Measurements from ENCODE around the gene TBPL2.

DNA sequence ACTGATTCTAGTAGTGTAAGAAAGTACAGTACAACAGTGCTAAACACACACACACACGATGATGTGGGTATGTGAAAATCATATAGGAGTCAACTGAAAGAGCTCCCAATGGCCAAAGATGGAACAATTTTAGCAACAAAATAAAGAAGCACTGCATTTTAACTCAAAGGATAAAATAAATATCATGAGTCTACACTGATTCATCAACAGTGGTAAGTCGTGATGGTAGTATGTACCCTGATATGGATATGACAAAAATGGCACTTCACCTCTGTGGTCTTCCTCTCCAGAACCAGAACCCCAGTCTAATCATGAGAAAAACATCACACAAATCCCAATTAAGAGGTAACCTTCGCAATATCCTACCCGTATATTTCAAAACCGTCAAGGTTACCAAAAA lies 41.4 kb upstream of the TBPL2 start:
- no peak for TF ChIP-seq ARNTL (CRISPR knock-in tag; IDR thresholded peaks at IDR 0.05; ENCODE audit: borderline replicate concordance, low read depth)
- TF ChIP-seq BACH2 (CRISPR knock-in tag; IDR thresholded peaks at IDR 0.05; ENCODE audit: borderline replicate concordance): no peak
- TF ChIP-seq SNAI2 (CRISPR knock-in tag; IDR thresholded peaks at IDR 0.05): no peak
- TF ChIP-seq RARB (CRISPR knock-in tag; IDR thresholded peaks at IDR 0.05): no peak
- no peak for TF ChIP-seq ISL1 (CRISPR knock-in tag; IDR thresholded peaks at IDR 0.05)
- TF ChIP-seq ZNF70 (CRISPR knock-in tag; IDR thresholded peaks at IDR 0.05): no peak
- TF ChIP-seq, protein P1, sequence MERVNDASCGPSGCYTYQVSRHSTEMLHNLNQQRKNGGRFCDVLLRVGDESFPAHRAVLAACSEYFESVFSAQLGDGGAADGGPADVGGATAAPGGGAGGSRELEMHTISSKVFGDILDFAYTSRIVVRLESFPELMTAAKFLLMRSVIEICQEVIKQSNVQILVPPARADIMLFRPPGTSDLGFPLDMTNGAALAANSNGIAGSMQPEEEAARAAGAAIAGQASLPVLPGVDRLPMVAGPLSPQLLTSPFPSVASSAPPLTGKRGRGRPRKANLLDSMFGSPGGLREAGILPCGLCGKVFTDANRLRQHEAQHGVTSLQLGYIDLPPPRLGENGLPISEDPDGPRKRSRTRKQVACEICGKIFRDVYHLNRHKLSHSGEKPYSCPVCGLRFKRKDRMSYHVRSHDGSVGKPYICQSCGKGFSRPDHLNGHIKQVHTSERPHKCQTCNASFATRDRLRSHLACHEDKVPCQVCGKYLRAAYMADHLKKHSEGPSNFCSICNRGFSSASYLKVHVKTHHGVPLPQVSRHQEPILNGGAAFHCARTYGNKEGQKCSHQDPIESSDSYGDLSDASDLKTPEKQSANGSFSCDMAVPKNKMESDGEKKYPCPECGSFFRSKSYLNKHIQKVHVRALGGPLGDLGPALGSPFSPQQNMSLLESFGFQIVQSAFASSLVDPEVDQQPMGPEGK (CRISPR knock-in tag; IDR thresholded peaks at IDR 0.05; ENCODE audit: borderline replicate concordance): no peak
- TF ChIP-seq ZFP30 (CRISPR knock-in tag; IDR thresholded peaks at IDR 0.05): no peak

Measured in SK-N-SH treated with all-trans-retinoic acid at 6 μM for 48 hours (cell line).